Ectodermal cell (in vitro differentiated cells): ENCODE data around the gene RGL3.
"Not testable (repeated sequence)": the region's sequence is repeated elsewhere in the genome, so short reads cannot be mapped to it uniquely, and the experiment has no call there.

ENCODE experiments used
- H3K27ac ChIP-seq: 2 replicates; pipeline ENCODE4 v1.7.0; 2013; ENCODE audit warnings: mild to moderate bottlenecking, low read depth, low read length; ENCODE audit not compliant: insufficient read depth, poor library complexity, severe bottlenecking
- H3K27me3 ChIP-seq: 2 replicates; pipeline ENCODE4 v1.7.0; 2013; ENCODE audit warnings: mild to moderate bottlenecking, low read length; ENCODE audit not compliant: insufficient read depth, control insufficient read depth, poor library complexity, severe bottlenecking
- H3K36me3 ChIP-seq: one replicate; pipeline ENCODE4 v1.7.0; 2013; ENCODE audit warnings: low read length; ENCODE audit not compliant: control insufficient read depth, insufficient read depth
- H3K4me1 ChIP-seq: one replicate; pipeline ENCODE4 v1.7.0; 2013; ENCODE audit warnings: low read length; ENCODE audit not compliant: control insufficient read depth, insufficient read depth
- H3K4me3 ChIP-seq: 2 replicates; pipeline ENCODE4 v1.7.0; 2013; ENCODE audit warnings: low read depth, low read length, control low read depth; ENCODE audit not compliant: insufficient read depth
- H3K9me3 ChIP-seq: 2 replicates; pipeline ENCODE4 v1.7.0; 2013; ENCODE audit warnings: mild to moderate bottlenecking, low read length, moderate library complexity; ENCODE audit not compliant: control insufficient read depth
- WGBS, 2 experiments: methylation state at CpG; one replicate each; pipeline ENCODE4 v1.1.7; 2013; ENCODE audit warnings: missing lambda C conversion rate in 2 of 2; 5-methylcytosine and 5-hydroxymethylcytosine counted together

The RGL3 gene

DNA sequence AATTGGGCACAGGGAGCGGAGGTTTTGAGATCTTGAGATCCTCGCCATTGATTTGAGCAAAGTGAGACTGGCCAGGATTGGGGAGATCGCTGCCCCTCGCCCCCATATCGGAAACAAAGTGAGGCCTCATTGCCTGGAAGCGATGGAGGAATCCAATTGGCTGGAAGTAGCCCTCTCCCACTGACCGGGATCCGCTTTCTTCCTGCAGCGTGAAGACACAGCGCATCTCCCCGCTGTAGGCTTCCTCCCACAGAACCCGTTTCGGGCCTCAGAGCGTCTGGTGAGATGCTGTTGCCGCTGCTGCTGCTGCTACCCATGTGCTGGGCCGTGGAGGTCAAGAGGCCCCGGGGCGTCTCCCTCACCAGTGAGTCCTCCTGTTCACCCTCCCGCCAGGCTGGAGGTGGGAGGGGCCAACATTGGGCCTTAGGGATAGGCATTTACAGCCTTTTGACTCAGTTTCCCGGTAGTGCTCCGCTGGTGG lies 16.8 kb upstream of the RGL3 start:
- Histone ChIP-seq H3K9me3 (no peaks in the 10 kb centered on the region), H3K4me1 (peaks cover 7% of the 10 kb centered on the region), H3K27me3 (no peaks in the 10 kb centered on the region), H3K36me3 (peaks cover 18% of the 10 kb centered on the region), H3K4me3 (peak overlapping the region; percentile 83), H3K27ac (peak overlapping the region; percentile 87)
- 5 to 7% methylated on average over 21 of the region's 21 CpGs for WGBS, 2 experiments

DNA sequence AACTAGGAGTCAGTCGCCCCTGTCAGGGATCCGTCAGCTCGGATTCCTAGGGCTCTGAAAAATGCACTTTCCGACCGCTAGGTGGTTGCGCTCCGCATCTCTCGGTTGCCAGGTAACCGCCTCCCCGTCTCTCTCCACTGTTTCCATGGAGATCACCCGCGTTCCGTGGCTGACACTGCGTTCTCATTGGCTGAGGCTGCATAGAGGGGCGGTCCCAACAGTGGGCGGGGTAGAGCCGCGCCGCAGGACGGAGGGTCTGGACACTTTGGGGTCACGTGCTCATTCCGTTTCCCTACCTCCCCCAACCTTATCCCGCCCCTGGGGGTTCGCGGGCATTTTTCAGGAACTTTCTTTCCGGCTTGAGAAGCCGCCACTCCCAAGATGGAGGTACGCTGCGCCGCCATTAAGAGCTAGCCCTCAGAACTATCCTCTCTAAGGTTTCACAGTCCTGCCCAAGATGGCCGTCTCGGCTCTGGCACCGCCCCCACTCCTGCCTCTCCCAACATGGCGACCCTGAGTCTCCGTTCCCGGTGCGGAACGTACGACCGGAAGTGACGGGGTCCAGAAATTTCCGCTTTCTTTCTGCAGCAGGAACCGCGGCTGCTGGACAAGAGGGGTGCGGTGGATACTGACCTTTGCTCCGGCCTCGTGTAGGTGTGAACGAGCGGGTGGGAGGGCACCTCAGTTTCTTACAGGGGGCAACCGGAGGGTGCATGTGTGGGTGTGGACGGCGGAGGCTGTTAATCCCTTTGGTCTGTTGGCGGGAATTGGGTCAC lies 16.1 kb upstream of the RGL3 start, which contains the start of the genes ODAD3 and PRKCSH:
ODAD3 (minus strand) TSS at position 65 of the 776 bp plus-strand sequence. CDS start 105 bp downstream, outside the sequence.
PRKCSH (plus strand) TSS at position 579 of the 776 bp plus-strand sequence. CDS start 483 bp downstream, outside the sequence.
- peaks cover 18% of the 10 kb centered on the region for H3K36me3 ChIP-seq
- no peaks in the 10 kb centered on the region for H3K9me3 ChIP-seq
- peak within 1 kb of the TSS; percentile 87 for H3K27ac ChIP-seq
- peak within 1 kb of the TSS; percentile 83 for H3K4me3 ChIP-seq
- WGBS, 2 experiments: 0% methylated on average over 53 of the region's 53 CpGs
- H3K4me1 ChIP-seq: peaks cover 7% of the 10 kb centered on the region
- H3K27me3 ChIP-seq: no peaks in the 10 kb centered on the region

DNA sequence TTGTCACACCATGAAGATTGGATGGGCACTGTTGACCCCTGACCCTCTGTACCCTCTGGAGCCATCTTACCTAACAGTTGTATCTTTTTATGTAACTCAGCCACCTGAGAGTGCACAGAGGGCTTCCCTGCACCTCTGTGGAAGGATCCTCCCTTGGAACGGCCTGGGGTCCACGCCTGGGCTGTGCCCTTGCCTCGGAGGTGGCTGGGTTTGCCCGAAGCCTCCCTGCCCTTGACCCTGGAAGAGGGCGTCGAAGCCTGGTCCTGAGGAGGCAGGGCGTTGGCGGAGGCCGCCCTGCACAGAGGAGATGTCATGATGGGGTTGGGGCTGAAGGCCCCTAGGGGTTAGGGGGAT lies 15.6 kb upstream of the RGL3 start:
- H3K36me3 ChIP-seq: peaks cover 14% of the 10 kb centered on the region
- WGBS, 2 experiments: 20 to 21% methylated on average over 9 of the region's 9 CpGs
- H3K27ac ChIP-seq: no peak overlapping the region
- peak overlapping the region; percentile 29 for H3K4me3 ChIP-seq
- H3K9me3 ChIP-seq: no peaks in the 10 kb centered on the region
- peaks cover 7% of the 10 kb centered on the region for H3K4me1 ChIP-seq
- no peaks in the 10 kb centered on the region for H3K27me3 ChIP-seq

DNA sequence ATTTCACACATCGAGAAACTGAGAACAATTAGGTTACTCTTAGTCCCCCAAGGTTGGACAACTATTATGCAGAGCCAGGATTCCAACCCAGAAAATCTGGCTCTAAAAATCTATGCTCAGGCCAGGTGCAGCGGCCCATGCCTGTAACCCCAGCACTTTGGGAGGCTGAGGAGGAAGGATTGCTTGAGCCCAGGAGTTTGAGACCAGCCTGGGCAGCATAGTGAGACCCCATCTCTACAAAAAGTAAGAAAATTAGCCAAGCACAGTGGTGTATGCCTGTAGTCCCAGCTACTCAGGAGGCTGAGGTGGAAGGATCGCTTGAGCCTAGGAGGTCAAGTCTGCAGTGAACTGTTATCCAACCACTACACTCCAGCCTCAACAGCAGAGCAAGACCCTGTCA lies 14.4 kb upstream of the RGL3 start:
- not testable (repeated sequence) for H3K4me3 ChIP-seq, H3K27ac ChIP-seq, H3K4me1 ChIP-seq, H3K27me3 ChIP-seq, H3K9me3 ChIP-seq, H3K36me3 ChIP-seq
- 92 to 93% methylated on average over 3 of the region's 3 CpGs for WGBS, 2 experiments

DNA sequence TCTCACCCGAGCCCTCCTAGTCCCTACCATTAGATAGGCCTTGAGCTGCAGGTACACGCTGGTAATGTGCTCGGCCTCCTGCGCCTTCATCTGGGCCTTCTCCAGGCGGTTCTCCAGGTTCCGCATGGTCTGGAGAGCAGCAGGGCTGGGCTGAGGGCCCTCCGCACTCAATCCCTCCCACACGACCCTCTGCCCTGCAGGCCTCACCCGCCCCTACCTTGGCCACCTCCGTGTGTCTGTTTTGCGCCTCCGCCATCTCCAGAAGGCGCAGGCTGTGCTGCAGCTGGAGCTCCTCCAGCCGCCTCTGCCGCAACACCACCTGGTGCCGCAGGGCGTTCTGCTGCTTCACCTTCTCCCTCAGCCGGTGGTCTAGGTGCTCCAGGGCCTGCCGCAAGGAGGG lies 7.5 kb upstream of the RGL3 start:
- Histone ChIP-seq H3K27me3 (peaks cover 26% of the 10 kb centered on the region), H3K4me1 (no peaks in the 10 kb centered on the region), H3K27ac (no peak overlapping the region), H3K4me3 (no peak overlapping the region), H3K9me3 (no peaks in the 10 kb centered on the region), H3K36me3 (no peaks in the 10 kb centered on the region)
- 92 to 93% methylated on average over 19 of the region's 19 CpGs for WGBS, 2 experiments

DNA sequence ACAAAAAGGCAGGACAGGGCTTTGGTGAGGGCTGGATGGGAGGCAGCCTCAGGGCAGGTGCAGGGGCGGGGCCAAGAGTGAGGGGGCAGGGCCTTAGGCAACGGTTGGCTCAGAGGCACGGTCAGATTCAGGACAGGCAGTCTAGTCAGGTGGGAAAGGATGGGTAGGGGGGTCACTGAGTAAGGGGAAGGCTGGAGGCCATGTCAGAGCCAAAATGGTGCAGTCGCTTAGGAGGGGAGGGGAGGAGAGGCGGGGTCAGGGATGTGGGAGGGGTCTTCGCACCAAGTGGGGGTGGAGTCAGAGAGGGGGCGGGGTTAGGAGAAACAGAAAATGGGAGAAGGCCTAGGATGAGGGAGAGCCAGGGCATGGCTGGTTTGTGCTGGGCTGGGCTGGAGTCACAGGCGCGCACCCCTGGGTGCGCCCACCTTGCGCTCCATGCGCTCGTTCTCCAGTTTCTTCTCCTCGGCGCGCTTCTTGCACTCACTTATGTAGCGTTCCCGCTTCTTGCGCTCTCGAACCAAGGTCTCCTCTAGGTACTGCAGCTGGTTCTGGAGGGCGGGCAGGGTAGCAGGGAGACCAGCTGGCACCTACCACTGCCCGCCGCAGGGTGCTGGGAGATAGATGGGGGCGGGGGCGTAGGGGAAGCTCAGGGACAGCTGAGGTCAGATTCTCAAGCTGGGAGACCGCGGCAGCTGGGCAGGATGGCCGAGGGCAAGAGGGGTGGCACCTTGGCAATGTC lies 6.8 kb upstream of the RGL3 start:
- Histone ChIP-seq H3K4me1 (peaks cover 7% of the 10 kb centered on the region), H3K9me3 (no peaks in the 10 kb centered on the region), H3K4me3 (no peak overlapping the region), H3K36me3 (no peaks in the 10 kb centered on the region), H3K27me3 (peaks cover 34% of the 10 kb centered on the region), H3K27ac (no peak overlapping the region)
- WGBS, 2 experiments: 92 to 93% methylated on average over 28 of the region's 28 CpGs

DNA sequence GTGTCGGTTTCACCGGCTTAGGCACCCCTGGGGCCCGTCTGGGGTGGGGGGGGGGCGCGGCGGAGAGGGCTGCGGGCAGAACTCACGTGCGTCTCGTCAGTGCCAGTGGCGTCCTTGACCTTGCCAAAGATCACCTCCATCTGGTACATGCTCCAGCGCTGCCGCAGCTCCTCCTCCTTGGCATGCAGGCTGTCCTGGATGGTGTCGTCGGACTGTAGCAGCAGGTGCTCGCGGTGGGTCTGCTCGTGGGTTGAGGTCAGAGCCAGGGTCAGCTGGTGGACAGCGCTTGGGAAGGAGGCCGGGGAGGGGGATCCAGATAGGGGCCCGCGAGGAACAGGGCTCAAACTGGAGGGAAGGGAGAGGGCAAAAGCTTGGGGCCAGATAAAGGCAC lies 4.7 kb upstream of the RGL3 start:
- H3K4me3 ChIP-seq: no peak overlapping the region
- no peaks in the 10 kb centered on the region for H3K9me3 ChIP-seq
- peaks cover 55% of the 10 kb centered on the region for H3K27me3 ChIP-seq
- no peaks in the 10 kb centered on the region for H3K36me3 ChIP-seq
- peaks cover 14% of the 10 kb centered on the region for H3K4me1 ChIP-seq
- 79% methylated on average over 22 of the region's 22 CpGs for WGBS, 2 experiments
- no peak overlapping the region for H3K27ac ChIP-seq

DNA sequence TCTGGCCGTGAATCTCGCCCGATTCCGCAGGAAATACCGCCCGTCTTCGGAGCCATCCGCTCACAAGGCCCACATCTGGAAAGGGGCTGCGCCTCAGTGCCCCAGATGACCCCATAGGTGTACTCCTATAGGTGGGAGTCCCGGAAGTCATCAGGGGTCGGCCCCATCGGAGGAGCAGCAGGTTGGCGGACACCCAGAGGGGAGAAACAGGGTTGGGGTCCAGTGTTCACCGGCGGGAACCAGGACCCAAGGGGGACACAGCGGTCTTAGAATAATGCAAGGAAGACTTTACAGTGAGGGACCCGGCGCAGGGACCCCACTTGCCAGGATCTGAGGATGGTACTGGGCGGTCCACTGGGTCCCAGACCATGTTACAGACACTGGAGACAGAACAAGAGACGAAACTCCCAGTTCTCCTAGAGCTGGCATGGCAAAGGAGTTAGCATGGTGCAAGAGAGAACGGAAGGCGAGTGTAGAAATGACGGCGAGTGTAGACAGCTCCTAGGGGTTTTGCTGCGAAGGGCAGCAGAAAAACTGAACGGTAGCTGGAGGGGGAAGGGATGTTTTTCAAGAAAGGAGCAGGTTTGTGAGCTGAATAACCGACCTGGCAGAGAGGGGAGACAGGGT lies 4.2 kb upstream of the RGL3 start:
- Histone ChIP-seq H3K27ac (no peak overlapping the region), H3K27me3 (peaks cover 60% of the 10 kb centered on the region), H3K9me3 (no peaks in the 10 kb centered on the region), H3K4me1 (peaks cover 17% of the 10 kb centered on the region), H3K36me3 (no peaks in the 10 kb centered on the region), H3K4me3 (no peak overlapping the region)
- 88 to 90% methylated on average over 27 of the region's 27 CpGs for WGBS, 2 experiments

DNA sequence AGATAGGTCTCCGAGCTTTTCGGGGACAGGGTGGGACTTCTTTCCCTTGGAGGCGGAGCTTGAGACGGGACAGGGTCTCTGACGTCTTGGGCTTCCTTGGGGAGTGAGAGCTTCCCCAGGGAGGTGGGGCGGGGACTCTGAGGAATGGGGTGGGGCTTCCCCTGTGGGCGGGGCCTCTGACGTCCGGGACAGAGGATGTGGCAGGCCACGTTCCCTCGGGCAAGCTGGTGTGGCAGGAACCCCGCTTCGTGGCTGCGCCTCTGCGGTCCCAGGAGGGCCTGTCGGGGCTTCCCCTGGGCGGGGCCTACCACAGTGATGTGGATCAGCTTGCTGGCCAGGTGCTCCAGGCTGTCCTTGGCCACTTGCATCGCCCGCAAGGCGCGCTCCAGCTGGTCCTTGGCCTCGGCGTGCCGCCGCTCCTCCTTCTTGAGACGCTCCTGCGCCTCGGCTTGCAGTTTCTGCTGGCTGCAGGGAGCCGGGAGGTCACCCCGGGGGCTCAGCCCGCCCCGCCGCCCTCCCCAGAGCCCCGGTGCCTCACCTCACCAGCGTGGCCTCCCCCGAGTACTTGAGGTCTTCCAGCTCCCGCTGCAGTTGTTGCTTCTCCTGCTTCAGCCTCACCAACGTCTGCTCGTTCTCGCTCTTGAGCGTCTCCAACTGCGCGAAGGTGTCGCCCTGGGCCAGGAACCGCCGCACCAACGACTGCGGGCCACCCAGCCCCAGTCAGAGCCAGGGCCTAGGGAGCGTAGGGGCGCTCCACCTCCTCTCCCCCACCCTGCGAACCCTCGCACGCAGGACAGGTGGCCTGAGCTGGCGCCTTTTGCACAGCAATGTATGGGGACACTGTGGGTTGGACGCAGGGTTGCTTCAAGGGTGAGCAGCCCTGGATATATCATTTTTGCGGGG lies 3.3 kb upstream of the RGL3 start:
- no peaks in the 10 kb centered on the region for H3K9me3 ChIP-seq
- H3K4me1 ChIP-seq: peaks cover 17% of the 10 kb centered on the region
- H3K27ac ChIP-seq: no peak overlapping the region
- no peak overlapping the region for H3K4me3 ChIP-seq
- H3K36me3 ChIP-seq: no peaks in the 10 kb centered on the region
- 32 to 38% methylated on average over 56 of the region's 56 CpGs for WGBS, 2 experiments
- peaks cover 69% of the 10 kb centered on the region for H3K27me3 ChIP-seq
